Stromal cell of bone marrow (primary cell): ENCODE measurements around the gene GANC.

ENCODE experiments used
- DNase-seq: peaks from one replicate; pipeline ENCODE4 v3.0.0-alpha.2; 2012; ENCODE audit warnings: low read depth

GANC gene

GRCh38 chr15:42348083-42348482 lies 75.1 kb downstream of the GANC start:
- DNase-seq, result no peak

- no peak for DNase-seq
These were observed 76.2 kb downstream of the GANC start for GRCh38 chr15:42349186-42349585.

- DNase-seq, result no peak
These were observed 79.4 kb downstream of the GANC start for GRCh38 chr15:42352401-42352800.

- DNase-seq, result no peak
These were observed 80.1 kb downstream of the GANC start for GRCh38 chr15:42353061-42353460.

GRCh38 chr15:42354824-42355223 lies 81.8 kb downstream of the GANC start:
- no peak for DNase-seq

- DNase-seq, result no peak
These were observed 82.3 kb downstream of the GANC start for GRCh38 chr15:42355291-42355690.

- no peak for DNase-seq
These were observed 83.8 kb downstream of the GANC start for GRCh38 chr15:42356851-42357250.

GRCh38 chr15:42358141-42358540 lies 85.1 kb downstream of the GANC start:
- DNase-seq, result no peak

- no peak for DNase-seq
These were observed 86.2 kb downstream of the GANC start, which contains the start of gene CAPN3 for GRCh38 chr15:42359249-42359648. CAPN3 (plus strand) TSS chr15:42359501; CDS start chr15:42359806, 305 bp downstream.

- DNase-seq, result no peak
These were observed 87.0 kb downstream of the GANC start for GRCh38 chr15:42359985-42360384.

GRCh38 chr15:42360535-42361112 lies 87.6 kb downstream of the GANC start:
- DNase-seq, result no peak

- DNase-seq, result no peak
These were observed 90.5 kb downstream of the GANC start for GRCh38 chr15:42363487-42363886.

GRCh38 chr15:42363942-42364341 lies 90.9 kb downstream of the GANC start:
- DNase-seq, result no peak

- DNase-seq, result no peak
These were observed 91.5 kb downstream of the GANC start for GRCh38 chr15:42364529-42364928.

GRCh38 chr15:42365921-42366550 lies 93.0 kb downstream of the GANC start:
- DNase-seq, result no peak

GRCh38 chr15:42367041-42367440 lies 94.0 kb downstream of the GANC start:
- no peak for DNase-seq

- no peak for DNase-seq
These were observed 95.1 kb downstream of the GANC start for GRCh38 chr15:42368096-42368495.

GRCh38 chr15:42371096-42371495 lies 98.1 kb downstream of the GANC start:
- DNase-seq, result no peak

- no peak for DNase-seq
These were observed 100.3 kb downstream of the GANC start for GRCh38 chr15:42373274-42373673.

- DNase-seq, result no peak
These were observed 100.9 kb downstream of the GANC start for GRCh38 chr15:42373936-42374335.

- DNase-seq, result no peak
These were observed 101.8 kb downstream of the GANC start for GRCh38 chr15:42374810-42375209.

- no peak for DNase-seq
These were observed 102.3 kb downstream of the GANC start for GRCh38 chr15:42375252-42375651.

GRCh38 chr15:42375941-42376340 lies 102.9 kb downstream of the GANC start:
- no peak for DNase-seq

- DNase-seq, result no peak
These were observed 105.0 kb downstream of the GANC start for GRCh38 chr15:42378011-42378410.
